ENCODE data around the gene AHRR.
"Not testable (repeated sequence)": the region's sequence is repeated elsewhere in the genome, so short reads cannot be mapped to it uniquely, and the experiment has no call there.

The AHRR gene

DNA sequence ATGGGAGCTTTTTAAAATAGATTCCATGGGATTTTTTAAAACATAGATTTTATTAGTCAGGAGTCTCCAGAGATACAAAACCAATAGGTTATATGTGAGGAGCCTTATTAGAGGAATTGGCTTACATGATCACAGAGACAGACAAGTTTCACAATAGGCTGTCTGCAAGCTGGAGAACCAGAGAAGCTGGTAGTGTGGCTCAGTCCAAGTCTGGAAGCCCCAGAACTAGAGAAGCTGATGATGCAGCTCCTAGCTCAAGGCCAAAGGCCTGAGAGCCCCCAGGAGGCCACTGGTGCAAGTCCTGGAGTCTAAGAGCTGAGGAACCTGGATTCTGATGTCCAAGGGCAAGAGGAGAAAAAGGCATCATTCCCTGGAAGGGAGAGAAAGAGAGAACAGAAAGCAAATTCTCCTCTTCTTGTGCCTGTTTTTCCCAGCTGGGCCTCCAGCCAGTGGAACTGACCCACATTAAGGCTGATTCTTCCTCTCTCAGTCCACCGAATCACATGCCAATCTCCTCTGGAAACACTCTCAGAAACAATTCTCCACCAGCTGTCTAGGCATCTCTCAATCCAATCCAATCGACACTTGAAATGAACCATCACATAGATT lies 59.3 kb downstream of the AHRR start:
- peak; percentile 39 for DNase-seq

DNA sequence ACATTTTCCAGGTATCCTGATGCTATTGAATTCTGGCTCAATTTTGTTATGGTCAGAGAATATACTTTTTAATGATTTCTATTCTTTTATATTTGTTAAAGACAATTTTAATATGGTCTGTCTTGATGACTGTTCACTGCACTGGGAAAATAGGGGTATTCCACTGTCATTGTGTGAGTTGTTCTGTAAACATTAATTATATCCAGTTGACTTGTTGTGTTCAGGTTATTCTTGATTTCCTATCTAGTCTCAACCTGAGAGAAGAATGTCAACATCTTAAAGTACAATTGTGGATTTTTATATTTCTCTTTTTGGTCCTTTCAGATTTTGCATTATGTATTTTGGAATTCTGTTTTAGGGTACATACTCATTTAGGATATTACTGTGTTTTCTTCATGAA lies 61.6 kb downstream of the AHRR start:
- DNase-seq: no peak

DNA sequence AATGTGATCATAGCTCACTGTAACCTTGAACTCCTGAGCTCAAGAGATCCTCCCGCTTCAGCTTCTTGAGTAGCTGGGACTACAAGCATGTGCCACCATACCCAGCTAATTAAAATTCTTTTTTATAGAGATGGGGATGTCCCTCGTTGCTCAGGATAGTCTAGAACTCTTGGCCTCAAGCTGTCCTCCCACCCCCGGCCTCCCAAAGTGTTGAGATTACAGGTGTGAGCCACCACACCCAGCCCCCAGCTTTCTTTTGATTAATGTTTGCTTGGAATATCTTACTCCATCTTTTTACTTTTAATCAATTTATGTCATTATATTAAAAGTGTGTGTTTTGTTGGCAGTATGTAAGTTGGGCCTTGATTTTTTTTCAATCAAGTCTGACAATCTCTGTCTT lies 62.1 kb downstream of the AHRR start:
- DNase-seq: peak; percentile 63

DNA sequence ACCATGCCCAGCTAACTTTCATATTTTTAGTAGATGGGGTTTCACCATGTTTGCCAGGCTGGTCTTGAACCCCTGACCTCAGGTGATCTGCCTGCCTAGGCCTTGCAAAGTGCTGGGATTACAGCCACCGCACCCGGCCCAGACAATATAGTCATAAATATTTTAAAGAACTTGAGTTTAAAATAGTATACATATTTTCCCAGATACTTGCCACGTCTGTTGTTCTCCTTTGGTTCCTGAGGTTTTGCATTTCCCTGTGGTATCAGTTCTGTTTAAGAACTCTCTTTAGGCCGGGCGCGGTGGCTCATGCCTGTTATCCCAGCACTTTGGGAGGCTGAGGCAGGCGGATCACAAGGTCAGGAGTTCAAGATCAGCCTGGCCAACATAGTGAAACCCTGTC lies 63.1 kb downstream of the AHRR start:
- peak; percentile 14 for DNase-seq

DNA sequence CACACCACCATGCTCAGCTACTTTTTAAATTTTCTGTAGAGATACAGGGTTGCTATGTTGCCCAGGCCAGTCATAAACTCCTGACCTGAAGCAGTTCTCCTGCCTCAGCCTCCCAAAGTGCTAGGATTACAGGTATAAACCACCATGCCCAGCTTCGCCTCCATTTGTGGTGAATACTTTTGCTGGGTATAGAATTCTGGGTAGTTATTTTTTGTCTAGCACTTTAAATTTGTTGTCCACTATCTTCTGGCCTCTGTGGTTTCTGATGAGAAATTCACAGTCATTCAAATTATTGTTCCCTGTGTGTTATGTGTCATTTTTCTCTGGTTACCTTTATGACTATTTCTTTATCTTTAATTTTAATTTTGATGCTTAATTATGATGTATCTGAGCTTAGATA lies 63.8 kb downstream of the AHRR start:
- no peak for DNase-seq

DNA sequence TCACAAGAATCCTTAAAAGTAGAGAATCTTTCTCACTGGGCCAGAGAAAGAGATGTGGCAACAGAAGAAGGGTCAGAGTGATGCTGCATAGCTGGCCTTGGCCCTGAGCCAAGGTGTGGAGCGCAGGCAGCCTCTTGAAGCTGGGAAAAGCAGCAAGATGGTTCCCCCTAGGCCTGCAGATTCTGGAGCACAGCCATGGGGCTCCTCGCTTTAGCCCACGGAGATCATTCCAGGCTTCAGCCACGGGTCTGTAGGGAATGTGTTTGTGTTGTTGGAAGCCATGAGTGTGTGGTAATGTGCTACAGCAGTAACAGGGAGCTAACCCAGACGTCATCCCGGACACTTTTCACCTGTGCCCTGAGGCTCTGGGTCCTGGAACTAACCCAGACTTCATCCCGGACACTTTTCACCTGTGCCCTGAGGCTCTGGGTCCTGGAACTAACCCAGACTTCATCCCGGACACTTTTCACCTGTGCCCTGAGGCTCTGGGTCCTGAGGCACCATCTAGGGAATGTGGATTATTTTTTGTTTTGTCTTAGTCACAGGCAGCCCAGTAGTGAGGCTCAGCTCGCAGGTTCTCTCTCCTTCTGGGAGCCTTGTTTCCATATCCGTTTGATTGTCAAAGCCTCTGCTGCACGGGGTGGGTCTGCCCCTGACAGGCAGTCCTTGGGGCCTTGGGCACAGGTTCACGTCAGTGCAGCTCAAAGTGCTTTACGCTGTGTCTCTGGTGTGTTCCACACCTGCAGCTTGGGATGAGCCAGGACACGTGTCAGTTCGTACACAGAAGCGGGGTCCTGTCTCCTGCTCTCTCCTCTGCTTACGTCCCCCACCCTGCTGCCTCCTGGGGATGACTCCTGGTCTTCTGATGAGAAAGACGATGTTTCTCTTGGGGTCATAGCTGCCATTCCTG lies 65.2 kb downstream of the AHRR start:
- DNase-seq: peak; percentile 57

DNA sequence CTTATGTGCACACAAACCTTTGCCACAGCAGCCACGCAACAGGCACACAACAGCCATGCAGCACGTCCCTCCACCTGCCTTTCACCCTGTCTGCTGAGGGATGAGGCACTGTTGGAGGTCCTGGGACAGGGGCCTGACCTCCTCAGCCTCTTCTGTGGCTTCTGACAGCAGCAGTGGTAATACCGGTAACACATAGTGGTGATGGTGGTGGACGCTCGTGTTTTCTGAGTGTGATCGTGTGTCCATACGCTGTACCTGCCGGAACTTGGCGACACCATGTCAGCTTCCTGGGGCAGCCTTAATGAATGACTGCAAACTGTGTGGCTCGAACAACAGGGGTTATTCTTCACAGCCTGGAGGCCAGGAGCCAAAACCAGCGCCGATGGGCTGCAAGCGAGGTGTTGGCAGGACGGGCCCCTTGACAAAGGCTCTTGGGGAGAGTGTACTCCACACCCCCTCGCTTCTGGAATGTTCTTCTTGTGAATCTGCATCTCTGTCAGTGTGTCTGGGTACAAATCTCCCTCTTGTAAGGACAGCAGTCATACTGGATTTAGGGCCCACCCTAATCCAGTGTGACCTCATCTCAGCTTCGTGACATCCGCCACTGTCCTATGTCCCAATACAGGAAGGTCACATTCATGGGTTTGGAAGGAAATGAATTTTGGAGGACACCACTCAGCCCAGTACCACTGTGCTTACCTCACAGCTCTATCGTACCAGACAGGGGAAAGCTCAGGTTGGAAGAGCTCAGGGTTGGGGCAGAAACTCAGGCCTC lies 66.2 kb downstream of the AHRR start:
- peak; percentile 48 for DNase-seq

DNA sequence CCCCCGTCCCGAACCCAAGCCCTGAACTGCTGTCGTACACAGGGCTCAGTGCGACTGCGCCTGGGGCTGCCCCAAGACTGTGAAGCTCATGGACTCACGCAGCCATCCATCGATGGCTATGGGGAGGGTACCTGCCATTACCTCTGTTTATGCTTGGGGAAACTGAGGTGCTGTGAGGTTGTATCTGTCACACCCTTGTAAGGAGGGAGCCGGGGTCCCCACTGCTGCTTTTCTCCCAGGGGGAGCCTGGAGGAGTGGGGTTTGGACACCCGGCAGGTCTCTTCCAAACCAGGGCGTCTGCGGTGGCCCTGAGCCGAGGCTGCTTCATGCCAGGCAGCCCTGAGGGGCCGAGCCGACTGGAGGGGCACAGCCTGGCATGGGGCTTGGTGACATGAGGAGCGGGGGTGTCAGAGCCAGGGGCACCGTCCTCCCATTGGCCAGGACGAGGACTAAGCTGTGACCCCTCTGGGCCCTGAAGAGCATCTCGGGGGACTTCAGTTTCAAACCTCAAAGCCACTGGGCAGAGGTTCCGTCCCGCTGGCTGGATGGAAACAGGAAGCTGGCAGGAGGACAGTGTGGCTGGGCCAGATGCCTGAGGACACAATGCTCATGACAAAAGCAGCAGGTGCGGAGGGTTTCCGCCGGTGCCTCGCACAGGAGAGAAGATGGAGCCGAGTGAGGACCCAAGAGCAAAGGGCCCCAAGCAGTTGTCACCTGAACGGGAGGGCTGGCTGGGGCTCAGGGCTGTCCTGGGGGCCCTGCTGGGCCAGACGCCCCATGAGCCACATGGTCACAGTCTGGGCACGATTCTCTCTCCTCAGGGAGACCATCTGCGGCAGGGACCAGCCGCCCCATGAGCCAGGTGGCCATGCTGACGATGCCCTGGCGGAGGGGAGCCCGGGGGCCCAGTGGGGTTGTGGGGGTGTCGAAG lies 67.0 kb downstream of the AHRR start:
- peak; percentile 54 for DNase-seq

DNA sequence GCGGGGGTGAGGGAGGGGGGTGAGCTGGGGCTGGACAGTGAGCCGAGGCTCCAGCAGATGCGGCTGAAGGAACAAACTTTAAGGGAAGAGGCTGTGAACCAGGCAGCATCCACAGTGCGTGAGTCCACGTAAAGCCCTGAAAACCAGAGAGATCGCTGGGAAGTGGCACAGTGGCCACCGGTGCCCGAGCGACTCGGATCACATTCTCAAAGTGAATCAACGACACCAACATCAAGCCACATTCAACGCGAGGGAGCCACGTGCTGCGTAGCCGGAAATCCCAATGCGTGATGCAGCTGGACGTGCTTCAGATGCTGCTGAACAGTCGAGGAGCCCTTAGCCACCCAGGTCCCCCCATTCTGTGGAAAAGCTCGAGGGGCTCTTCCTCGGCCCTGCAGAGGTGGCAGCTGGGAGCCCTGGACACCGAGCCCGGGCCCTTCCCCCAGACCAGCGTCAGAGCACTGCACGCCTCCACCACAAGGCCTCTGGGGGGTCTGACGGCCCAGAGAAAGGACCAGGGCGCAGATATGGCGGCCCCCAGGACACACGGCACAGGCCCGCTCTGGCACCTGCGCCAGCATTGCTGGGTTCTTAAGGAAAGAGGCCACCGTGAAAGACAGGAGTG lies 67.8 kb downstream of the AHRR start:
- DNase-seq: peak; percentile 55

DNA sequence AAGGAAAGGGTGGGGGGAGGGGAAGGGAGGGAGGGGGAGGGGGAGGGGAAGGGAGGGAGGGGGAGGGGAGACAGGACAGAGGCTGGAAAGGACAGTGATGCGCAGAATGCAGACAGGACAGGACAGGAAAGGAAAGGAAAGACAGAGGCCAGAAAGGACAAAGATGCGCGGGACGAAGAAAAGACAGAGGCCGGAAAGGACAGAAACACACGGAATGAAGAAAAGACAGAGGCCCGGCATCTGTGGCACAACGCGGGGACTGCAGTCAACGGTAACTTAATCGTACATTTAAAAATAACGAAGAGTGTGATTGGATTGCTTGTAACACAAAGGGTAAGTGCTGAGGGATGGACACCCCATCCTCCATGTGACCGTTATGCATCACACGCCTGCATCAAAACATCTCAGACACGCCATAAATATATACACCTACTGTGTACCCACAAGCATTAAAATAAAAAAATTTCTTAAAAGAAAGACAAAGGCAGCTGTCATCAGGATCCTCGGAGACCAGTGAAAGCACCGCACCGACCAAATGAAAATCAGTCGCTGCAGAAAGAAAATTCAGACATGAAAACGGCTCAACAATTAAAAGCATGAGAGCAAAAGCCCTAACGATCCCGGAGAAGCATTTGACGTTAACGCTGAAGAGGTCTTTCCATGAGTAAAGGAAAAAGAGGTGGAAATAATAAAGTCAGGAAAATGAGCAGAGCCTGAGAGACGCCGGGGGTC lies 68.5 kb downstream of the AHRR start:
- no peak for DNase-seq

DNA sequence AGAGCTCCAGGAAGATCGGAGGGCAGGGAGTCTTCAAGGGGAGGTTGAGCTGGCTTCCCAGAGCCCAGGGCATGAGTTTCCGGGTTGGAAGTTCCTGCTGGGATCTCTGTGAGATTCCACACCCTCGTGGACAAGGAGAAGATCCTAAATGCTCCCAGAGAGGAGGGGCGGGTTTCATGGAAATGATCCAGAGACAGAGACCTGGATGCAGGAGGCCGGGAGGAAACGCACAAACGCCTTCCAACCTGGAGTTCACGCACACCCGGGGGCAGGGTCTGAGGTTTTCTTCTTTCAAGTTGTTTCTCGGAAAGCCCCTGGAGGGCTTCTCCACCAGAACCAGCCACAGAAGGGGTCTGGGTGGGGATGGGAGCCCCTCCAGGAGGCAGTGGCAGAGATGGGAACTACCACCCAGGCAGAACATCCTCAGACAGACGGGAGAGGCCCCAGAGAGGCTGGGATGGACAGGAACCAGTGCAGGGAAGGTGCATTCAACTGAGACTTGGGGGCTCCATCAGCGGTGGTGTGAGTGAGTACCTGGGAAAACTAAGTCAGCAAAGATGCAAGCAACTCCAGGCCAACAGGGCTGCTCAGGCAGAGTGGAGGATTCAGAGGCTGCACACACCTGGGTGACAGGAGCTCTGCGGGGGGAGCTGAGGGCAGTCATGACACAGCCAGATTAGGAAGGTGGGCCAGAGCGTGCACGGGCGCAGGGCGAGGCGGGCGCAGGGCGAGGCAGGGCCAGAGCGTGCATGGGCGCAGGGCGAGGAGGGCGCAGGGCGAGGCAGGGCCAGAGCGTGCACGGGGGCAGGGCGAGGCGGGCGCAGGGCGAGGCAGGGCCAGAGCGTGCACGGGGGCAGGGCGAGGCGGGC lies 69.3 kb downstream of the AHRR start:
- peak; percentile 48 for DNase-seq

DNA sequence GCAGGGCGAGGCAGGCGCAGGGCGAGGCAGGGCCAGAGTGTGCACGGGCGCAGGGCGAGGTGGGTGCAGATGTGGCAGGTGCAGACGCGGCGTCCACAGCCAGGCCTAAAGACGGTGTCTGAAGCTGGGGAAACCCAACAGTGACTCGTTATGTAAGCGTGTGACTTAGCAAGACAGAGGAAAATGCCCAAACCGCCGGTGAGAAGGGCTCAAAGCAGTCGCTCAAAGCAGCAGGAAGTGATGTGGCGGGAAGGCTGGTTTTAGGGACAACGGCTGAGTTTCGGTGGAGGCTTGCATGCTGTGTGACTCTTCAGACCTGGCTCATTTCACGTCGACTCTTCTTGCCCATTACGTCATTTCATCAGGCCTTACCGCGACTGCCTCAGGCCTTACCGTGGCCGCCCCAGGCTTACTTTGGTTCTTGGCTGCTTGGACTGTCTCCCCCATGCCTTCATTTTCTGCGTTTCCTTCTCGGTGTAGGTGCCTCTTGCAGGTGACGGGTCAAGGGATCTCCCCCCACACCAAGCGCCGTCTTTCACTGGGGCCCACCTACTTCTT lies 71.0 kb downstream of the AHRR start:
- peak; percentile 91 for DNase-seq

DNA sequence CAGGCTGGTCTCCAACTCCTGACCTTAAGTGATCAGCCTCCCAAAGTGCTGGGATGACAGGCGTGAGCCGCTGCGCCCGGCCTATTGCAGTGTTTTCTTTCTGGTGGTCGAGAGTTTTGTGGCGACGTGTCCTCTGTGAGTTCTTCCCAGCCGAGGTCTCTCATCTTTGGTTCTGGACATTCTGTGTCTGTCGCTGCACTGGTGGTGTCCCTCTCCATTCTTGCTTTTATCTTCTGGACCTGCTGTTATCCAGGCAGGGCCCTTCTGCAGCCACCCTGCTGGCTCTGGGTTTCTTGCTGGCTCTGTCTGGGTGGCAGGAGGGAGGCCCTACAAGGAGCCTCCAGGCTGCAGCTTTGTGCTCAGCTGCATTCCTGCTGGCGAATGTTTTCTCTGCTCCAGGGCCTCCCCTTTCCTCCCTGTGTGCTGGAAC lies 72.3 kb downstream of the AHRR start:
- DNase-seq: peak; percentile 46

DNA sequence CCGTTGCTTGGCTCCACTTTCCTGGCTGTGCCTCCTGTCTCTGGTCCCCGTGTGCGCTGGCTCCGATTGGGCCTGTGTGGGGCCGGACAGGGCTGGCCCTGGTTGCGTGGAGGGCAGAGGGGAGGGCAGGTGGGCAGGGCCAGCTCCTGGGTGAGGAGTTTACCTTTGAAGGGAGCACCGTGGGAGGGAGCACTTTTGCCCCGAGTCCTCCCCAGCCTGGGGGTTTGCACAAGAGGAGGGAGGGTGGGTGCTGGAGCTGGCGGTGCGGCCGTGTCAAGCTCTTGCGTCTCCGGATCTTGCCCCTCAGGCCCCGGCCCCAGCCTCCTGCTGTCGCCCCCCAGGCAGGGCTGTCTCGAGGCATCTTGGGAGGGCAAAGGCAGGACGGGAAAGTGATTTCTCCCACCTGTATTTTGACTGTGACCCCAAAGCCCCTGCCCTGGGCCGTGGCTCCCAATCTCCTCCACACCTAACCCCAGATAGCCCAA lies 73.2 kb downstream of the AHRR start:
- DNase-seq: peak; percentile 62

DNA sequence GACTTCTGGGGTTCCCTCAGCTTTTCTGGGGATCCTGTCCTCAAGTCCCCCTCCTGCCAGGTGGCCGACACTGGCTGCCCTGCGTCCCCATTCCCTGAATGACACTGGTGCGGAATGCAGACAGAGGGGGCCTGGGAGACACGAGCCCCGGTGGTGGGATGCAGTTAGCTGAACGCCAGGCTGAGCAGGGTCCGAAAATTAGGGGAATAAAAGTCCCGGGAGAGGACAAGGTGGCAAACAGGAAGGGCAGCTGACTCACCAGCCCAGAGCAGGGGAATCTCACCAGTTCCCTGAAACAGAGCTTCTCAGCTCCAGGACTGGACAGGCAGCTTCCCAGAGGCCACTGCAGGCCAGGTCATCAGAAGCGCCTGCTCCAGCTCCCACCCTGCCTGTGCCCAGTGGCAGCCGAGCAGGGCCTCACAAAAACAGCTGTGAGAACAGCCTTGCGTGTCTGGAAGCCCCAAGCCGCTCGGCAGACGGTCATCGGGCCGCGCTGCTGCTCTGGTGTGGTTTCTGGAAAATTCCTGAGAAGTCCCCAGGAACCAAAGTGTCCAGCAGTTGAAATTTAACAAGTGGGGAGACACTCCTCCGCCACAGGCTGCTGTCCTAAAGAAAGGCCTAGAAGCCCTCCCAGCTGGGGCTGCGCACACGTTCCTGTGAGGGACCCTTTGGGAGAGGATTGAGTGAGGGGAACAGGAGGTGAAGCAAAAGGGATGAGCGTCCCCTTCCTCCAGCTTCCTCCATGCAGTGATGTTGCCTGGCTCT lies 73.8 kb downstream of the AHRR start:
- DNase-seq: peak; percentile 59

DNA sequence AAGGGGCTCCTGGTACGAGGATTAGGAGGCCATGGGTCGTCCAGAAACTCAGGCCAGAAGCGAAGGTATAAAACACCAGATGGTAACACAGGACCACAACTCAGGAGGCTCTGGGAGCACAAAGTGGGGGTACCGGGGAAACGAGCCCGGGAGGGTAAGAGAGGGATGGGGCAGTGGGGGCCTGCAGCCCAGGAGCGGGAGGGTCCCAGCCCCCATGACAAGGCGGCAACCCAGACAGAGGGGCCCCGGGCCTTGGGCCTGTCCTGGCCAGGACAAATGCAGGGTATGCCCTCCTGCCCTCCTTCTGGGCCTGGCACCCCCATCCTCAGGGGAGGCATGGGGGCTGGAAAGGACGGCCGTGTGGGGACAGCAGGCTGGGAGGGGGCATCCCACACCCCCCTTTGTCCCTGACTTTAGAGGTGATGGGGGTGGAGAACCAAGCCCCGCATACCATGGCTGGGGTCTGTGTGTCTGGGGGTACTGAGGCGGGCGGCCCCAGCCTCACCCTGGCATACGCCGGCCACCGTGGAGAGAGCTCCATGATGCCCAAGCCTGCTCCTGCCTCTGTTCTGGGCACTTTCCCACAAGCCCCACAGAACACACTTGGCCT lies 74.5 kb downstream of the AHRR start:
- peak; percentile 62 for DNase-seq

DNA sequence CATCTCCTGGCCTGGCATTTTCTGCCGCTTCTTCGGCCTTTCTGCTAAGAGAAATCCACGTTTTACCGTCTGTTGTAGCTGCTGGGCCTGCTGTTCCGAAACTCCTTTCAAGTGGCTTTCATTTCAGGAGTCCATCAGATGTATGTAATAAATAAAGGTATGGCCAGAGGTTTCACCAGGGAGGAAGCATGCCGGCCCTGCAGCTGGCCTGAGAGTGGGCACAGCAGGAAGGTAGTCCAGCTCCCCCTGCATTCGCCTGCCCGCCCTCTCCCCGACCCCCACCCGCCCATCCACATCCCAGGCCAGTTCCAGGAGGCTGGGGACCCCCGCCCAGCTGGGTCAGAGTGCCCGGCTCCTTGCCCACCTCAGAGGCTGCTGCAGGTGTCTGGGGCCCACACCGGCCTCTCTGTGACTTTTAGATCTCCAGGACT lies 75.0 kb downstream of the AHRR start:
- peak; percentile 61 for DNase-seq

DNA sequence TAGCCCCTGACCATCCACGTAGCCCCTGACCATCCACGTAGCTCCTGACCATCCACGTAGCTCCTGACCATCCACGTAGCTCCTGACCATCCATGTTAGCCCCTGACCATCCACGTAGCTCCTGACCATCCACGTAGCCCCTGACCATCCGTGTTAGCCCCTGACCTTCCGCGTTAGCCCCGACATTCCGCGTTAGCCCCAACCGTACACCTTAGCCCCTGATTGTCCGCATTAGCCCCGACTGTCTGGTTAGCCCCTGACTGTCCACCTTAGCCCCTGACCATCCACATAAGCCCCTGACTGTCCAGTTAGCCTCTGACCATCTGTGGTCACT lies 76.6 kb downstream of the AHRR start:
- not testable (repeated sequence) for DNase-seq

Measured in activated effector memory CD4-positive, alpha-beta T cell treated with anti-CD3 and anti-CD28 coated beads, Interleukin-2, amount 50 U/mL, for 16 hours (primary cell).